HepG2 (cell line): ENCODE results near the gene COQ9. TPM values are rescaled to one million over a fixed set of nuclear protein-coding genes. Genes with fewer than 3 reads are reported as not detected.

Experiments
- ATAC-seq: fragments of 200-7000 bp; cut with Tn5 transposase; 3 replicates; pipeline ENCODE4 v1.9.1; 2020; ENCODE audit warnings: mild to moderate bottlenecking, moderate library complexity
- BruUV-seq: library from RNA; stranded (reverse); fragments of 400-500 nt; replicated peaks from 2 replicates; lab custom pipeline; 2021; lab: Mats Ljungman, UMichigan
- CTCF ChIA-PET: fragments of 300-600 bp; formaldehyde crosslinking; extraction: SDS; loops from one replicate; lab custom pipeline; 2021; ENCODE audit warnings: low total read pairs, inconsistent platforms, low intra/inter-chr PET ratio; lab: Yijun Ruan, JAX
- POLR2A ChIA-PET: fragments of 350-600 bp; sonication (Branson Sonifier 250); formaldehyde crosslinking; loops from one replicate; lab custom pipeline; 2020; ENCODE audit warnings: antibody characterized with exemption, inconsistent platforms; lab: Yijun Ruan, JAX
- DNase-seq: peaks from one replicate; pipeline ENCODE4 v3.0.0-alpha.2; 2015; ENCODE audit warnings: low spot score
- FAIRE-seq: peaks from 3 replicates; lab custom pipeline; 2011; peaks lifted over from hg19 to GRCh38; lab: Jason Lieb, UNC
- H2AFZ ChIP-seq: one replicate; pipeline ENCODE4 v1.6.1; 2011; ENCODE audit warnings: low read length, inconsistent platforms
- H3K27ac ChIP-seq: fragments of 300-600 bp; 3 replicates; pipeline ENCODE4 v1.8.0; 2011; ENCODE audit warnings: mixed run types, mild to moderate bottlenecking, mixed read lengths, low read length, inconsistent platforms; ENCODE audit not compliant: insufficient read depth; ENCODE audit errors: extremely low read length
- H3K27me3 ChIP-seq, 2 experiments: fragments of 200-600 bp in 1 of 2; 2 replicates in 1 of 2; 3 replicates in 1 of 2; pipeline versions ENCODE4 v1.6.0 to v1.8.0; 2011; ENCODE audit warnings: low read length in 2 of 2, mild to moderate bottlenecking in 2 of 2, moderate library complexity in 2 of 2, inconsistent platforms in 1 of 2; ENCODE audit not compliant: insufficient read depth in 2 of 2, control insufficient read depth in 1 of 2
- H3K36me3 ChIP-seq, 2 experiments: fragments of 200-600 bp in 1 of 2; replicated peaks in 1 of 2; 2 replicates in 1 of 2; 3 replicates in 1 of 2; pipeline versions ENCODE4 v1.5.1 to v1.8.0; 2011; ENCODE audit warnings: low read length in 2 of 2, inconsistent platforms in 1 of 2; ENCODE audit not compliant: insufficient read depth in 2 of 2, control insufficient read depth in 1 of 2
- H3K4me1 ChIP-seq: 2 replicates; pipeline ENCODE4 v1.5.1; 2012; ENCODE audit warnings: low read length, inconsistent platforms; ENCODE audit not compliant: insufficient read depth
- H3K4me2 ChIP-seq: 2 replicates; pipeline ENCODE4 v1.6.0; 2011; ENCODE audit warnings: low read depth, low read length, inconsistent platforms
- H3K4me3 ChIP-seq, 3 experiments: fragments of 200-600 bp in 1 of 3; sonication (generic), shearing (Covaris generic) in 1 of 3; replicated peaks in 1 of 3; 2 replicates each; pipeline ENCODE4 v1.5.1; 2011 to 2016; ENCODE audit warnings: low read length in 3 of 3, inconsistent platforms in 2 of 3, low read depth in 2 of 3, mild to moderate bottlenecking in 2 of 3, control low read depth in 1 of 3, mixed read lengths in 1 of 3; ENCODE audit not compliant: insufficient read depth in 1 of 3
- H3K79me2 ChIP-seq: one replicate; pipeline ENCODE4 v1.6.1; 2011; ENCODE audit warnings: low read length, inconsistent platforms; ENCODE audit not compliant: insufficient read depth
- H3K9ac ChIP-seq: 2 replicates; pipeline ENCODE4 v1.6.0; 2011; ENCODE audit warnings: mild to moderate bottlenecking, low read depth, low read length, inconsistent platforms; ENCODE audit not compliant: insufficient read depth
- H3K9me3 ChIP-seq: 2 replicates; pipeline ENCODE4 v1.5.1; 2012; ENCODE audit warnings: mild to moderate bottlenecking, low read length
- H4K20me1 ChIP-seq: 2 replicates; pipeline ENCODE4 v1.6.0; 2011; ENCODE audit warnings: inconsistent platforms, mild to moderate bottlenecking, low read length, moderate library complexity; ENCODE audit not compliant: insufficient read depth
- KDM5B ChIP-seq: sonication (generic); formaldehyde crosslinking; IDR thresholded peaks from 2 replicates; pipeline ENCODE4 v1.4.0; 2020; ENCODE audit warnings: missing genetic modification reagents, mild to moderate bottlenecking, borderline replicate concordance
- PCBP1 ChIP-seq: fragments of 200-400 bp; formaldehyde crosslinking; IDR thresholded peaks from 2 replicates; pipeline ENCODE4 v1.6.1; 2017; ENCODE audit warnings: mild to moderate bottlenecking, low read depth, low read length, borderline replicate concordance
- POLR2A ChIP-seq, 2 experiments: IDR thresholded peaks; 2 replicates each; pipeline ENCODE4 v1.6.1; 2011; ENCODE audit warnings: low read depth in 2 of 2, low read length in 2 of 2, mild to moderate bottlenecking in 1 of 2, moderate library complexity in 1 of 2; ENCODE audit not compliant: insufficient read depth in 1 of 2
- RBFOX2 ChIP-seq: fragments of 200-400 bp; formaldehyde crosslinking; IDR thresholded peaks from 2 replicates; pipeline ENCODE4 v1.6.1; 2017; ENCODE audit warnings: low read depth, mild to moderate bottlenecking, low read length
- TCF12 ChIP-seq, 2 experiments: fragments of 450-650 bp in 1 of 2; sonication (generic) in 1 of 2; formaldehyde crosslinking in 1 of 2; IDR thresholded peaks; 2 replicates each; pipeline versions ENCODE4 v1.6.1 to v1.8.0; 2017 to 2022; ENCODE audit warnings: antibody characterized with exemption in 1 of 2, mild to moderate bottlenecking in 1 of 2, missing genetic modification reagents in 1 of 2, moderate library complexity in 1 of 2
- ZBTB8A ChIP-seq: sonication (generic); formaldehyde crosslinking; IDR thresholded peaks from 2 replicates; pipeline ENCODE4 v1.4.0; 2020; ENCODE audit warnings: mild to moderate bottlenecking, low read depth, missing genetic modification reagents, borderline replicate concordance
- ZNF558 ChIP-seq: sonication (generic); formaldehyde crosslinking; IDR thresholded peaks from 2 replicates; pipeline ENCODE4 v1.9.0; 2022; ENCODE audit warnings: mild to moderate bottlenecking, missing genetic modification reagents, borderline replicate concordance
- ZNF709 ChIP-seq: sonication (generic); formaldehyde crosslinking; IDR thresholded peaks from 2 replicates; pipeline ENCODE4 v1.5.0; 2020; ENCODE audit warnings: mild to moderate bottlenecking, missing genetic modification reagents
- ZNF770 ChIP-seq: sonication (generic); formaldehyde crosslinking; IDR thresholded peaks from 2 replicates; pipeline ENCODE4 v1.5.0; 2020; ENCODE audit warnings: mild to moderate bottlenecking, missing genetic modification reagents
- ZNF792 ChIP-seq: IDR thresholded peaks from 2 replicates; pipeline ENCODE4 v1.6.1; 2016
- WGBS: methylation state at CpG from one replicate; pipeline ENCODE4 v1.1.6; 2017; ENCODE audit warnings: low lambda C conversion rate; 5-methylcytosine and 5-hydroxymethylcytosine counted together
- in situ Hi-C: cut with HindIII; loops from 2 replicates; pipeline ENCODE4 v1.10.0; 2017; ENCODE audit warnings: low pct_unique_long_range_greater_than_20kb; ENCODE audit not compliant: extremely low pct_ligation_motif_present
- intact Hi-C: fragments of 100-400 bp; cut with micrococcal nuclease; formaldehyde crosslinking; loops from one replicate; pipeline ENCODE4 v1.10.0; 2022; ENCODE audit not compliant: unreplicated experiment
- polyA plus RNA-seq, 8 experiments: library from polyadenylated mRNA; depleted of rRNA in 3 of 8; stranded (reverse) in 7 of 8; unstranded in 1 of 8; fragments of >200 nt; fragmentation: Illumina TruSeq in 4 of 8; extraction: Trizol in 4 of 8; gene quantifications; 2 replicates each; pipeline versions ENCODE4 v1.2.1 to v1.2.3, GENCODE V29; 2011 to 2016; ENCODE audit warnings: low read depth in 4 of 8, missing spikeins in 1 of 8, mixed read lengths in 1 of 8; ENCODE audit not compliant: insufficient read depth in 1 of 8
- total RNA-seq, 5 experiments: library from RNA; depleted of rRNA; stranded (reverse); fragments of >200 nt; fragmentation: Illumina TruSeq; extraction: Trizol; gene quantifications; 2 replicates each; pipeline ENCODE4 v1.2.3, GENCODE V29; 2016; ENCODE audit warnings: low read depth in 1 of 5
- TF ChIP-seq, protein P1 (sequence below): sonication (generic); formaldehyde crosslinking; IDR thresholded peaks from 2 replicates; pipeline ENCODE4 v1.4.0; 2020; ENCODE audit warnings: missing genetic modification reagents
- TF ChIP-seq, protein P2 (sequence below): sonication (generic); formaldehyde crosslinking; IDR thresholded peaks from 2 replicates; pipeline ENCODE4 v1.4.0; 2020; ENCODE audit warnings: missing genetic modification reagents, mild to moderate bottlenecking, borderline replicate concordance

The COQ9 gene
- total and polyA plus RNA-seq, 2 of the 13 experiments (the other 11 are each of a cell fraction or from before 2014, with no cell fraction given), result 57.5 to 108 TPM

DNA sequence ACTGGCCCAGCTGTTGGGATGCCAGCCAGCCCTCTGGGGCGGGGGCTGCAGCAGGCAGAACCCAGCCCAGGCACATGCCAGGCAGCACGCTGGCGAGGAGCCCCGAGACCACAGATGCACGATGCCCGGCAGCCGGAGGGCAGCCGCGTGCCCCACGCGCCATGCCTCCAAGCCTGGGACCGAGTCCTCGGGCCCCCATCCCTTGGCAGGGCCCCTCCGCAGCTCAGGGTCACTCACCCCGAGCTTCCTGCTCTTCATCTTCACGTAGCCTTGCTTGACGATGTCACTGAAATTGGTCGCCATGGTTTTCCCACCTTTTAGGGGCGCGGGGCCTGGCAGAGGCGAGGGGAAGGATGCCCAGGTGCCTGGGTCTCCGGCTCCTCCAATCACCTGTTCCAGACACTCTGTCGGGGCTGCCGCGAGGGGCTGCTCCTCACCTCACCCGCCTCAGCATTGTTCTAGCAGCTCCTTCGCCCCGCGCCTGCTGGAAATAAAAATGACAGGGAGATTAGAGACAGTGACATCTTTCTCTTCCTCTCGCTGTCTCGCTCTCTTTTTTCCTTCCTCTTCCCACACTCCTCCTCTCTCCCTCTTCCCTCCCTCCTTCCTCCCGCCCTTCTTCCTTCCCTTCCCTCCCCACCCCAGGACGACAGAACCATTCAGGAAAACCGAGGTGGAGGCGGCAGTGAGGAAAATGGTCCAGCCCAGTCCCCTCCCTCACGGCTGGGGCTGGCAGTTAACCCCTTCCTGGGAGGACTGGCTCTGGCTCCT, 32.1 kb downstream of the COQ9 start (continued):
- TF ChIP-seq ZNF709 (CRISPR knock-in tag) (0 out of 2 replicates have a peak, but pooled peaks have one; percentile 33), KDM5B (CRISPR knock-in tag) (peak; percentile 11; the same call in 1 of the 2 replicates), PCBP1 (peak; percentile 51), RBFOX2 (peak; percentile 63)
- TF ChIP-seq, all 625 proteins: peak for 41

GRCh38 chr16:57479976-57480753, 32.9 kb downstream of the COQ9 start:
- Histone ChIP-seq H3K27me3 (no peaks in the 10 kb centered on the region), H3K36me3 (peaks cover 1 to 3% of the 10 kb centered on the region in 2 experiments; a peak in 2 of 5 replicates), H3K27ac (peak overlapping the region; percentile 79), H3K4me3 (peak overlapping the region; percentile 28 to 64 (median 52); a peak in 5 of 6 replicates), H3K79me2 (peaks cover 33% of the 10 kb centered on the region), H3K9me3 (no peaks in the 10 kb centered on the region), H4K20me1 (peaks cover 8% of the 10 kb centered on the region; the same call in 1 of the 2 replicates), H2AFZ (no peak overlapping the region), H3K4me2 (peak overlapping the region; percentile 93), H3K4me1 (peaks cover 95% of the 10 kb centered on the region), H3K9ac (peak overlapping the region; percentile 68)
- in situ Hi-C loops (loop anchor here (5.0 kb wide), 1 partner anchor 37 kb away; no protein-coding TSS in a partner anchor), intact Hi-C loops (no loop called here)
- DNase-seq (peak; percentile 88), FAIRE-seq (no peak), ATAC-seq (peak; percentile 82)
- CTCF ChIA-PET, result no interaction called here
- 11% methylated on average over 10 of the region's 15 CpGs for WGBS
- BruUV-seq, result no TSS peak
- POLR2A ChIA-PET, result interaction anchor here (0.6 to 5.6 kb wide), 16 partner anchors 8 to 294 kb away, joined by 3 to 147 read pairs (median 4); partner anchors contain the start of genes CIAPIN1, COQ9, CX3CL1 and POLR2C
- no peak for TF ChIP-seq TCF12 (IDR thresholded peaks at IDR 0.05)
- 0 out of 2 replicates have a peak, but pooled peaks have one; percentile 79 for TF ChIP-seq TCF12 (CRISPR knock-in tag; IDR thresholded peaks at IDR 0.05)
- TF ChIP-seq ZNF792 (CRISPR knock-in tag), result peak; percentile 53; the same call in 1 of the 2 replicates
- peak; percentile 44 to 65; a peak in 3 of 4 replicates for TF ChIP-seq POLR2A (IDR thresholded peaks at IDR 0.05; ENCODE audit: insufficient read depth in 1 of 2, low read depth in 2 of 2, low read length in 2 of 2)
- 0 out of 2 replicates have a peak, but pooled peaks have one; percentile 48 for TF ChIP-seq ZNF770 (CRISPR knock-in tag)
- TF ChIP-seq ZNF558 (CRISPR knock-in tag), result no peak
- TF ChIP-seq, protein P1, sequence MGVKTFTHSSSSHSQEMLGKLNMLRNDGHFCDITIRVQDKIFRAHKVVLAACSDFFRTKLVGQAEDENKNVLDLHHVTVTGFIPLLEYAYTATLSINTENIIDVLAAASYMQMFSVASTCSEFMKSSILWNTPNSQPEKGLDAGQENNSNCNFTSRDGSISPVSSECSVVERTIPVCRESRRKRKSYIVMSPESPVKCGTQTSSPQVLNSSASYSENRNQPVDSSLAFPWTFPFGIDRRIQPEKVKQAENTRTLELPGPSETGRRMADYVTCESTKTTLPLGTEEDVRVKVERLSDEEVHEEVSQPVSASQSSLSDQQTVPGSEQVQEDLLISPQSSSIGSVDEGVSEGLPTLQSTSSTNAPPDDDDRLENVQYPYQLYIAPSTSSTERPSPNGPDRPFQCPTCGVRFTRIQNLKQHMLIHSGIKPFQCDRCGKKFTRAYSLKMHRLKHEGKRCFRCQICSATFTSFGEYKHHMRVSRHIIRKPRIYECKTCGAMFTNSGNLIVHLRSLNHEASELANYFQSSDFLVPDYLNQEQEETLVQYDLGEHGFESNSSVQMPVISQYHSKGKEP (CRISPR knock-in tag), result no peak
- TF ChIP-seq, protein P2, sequence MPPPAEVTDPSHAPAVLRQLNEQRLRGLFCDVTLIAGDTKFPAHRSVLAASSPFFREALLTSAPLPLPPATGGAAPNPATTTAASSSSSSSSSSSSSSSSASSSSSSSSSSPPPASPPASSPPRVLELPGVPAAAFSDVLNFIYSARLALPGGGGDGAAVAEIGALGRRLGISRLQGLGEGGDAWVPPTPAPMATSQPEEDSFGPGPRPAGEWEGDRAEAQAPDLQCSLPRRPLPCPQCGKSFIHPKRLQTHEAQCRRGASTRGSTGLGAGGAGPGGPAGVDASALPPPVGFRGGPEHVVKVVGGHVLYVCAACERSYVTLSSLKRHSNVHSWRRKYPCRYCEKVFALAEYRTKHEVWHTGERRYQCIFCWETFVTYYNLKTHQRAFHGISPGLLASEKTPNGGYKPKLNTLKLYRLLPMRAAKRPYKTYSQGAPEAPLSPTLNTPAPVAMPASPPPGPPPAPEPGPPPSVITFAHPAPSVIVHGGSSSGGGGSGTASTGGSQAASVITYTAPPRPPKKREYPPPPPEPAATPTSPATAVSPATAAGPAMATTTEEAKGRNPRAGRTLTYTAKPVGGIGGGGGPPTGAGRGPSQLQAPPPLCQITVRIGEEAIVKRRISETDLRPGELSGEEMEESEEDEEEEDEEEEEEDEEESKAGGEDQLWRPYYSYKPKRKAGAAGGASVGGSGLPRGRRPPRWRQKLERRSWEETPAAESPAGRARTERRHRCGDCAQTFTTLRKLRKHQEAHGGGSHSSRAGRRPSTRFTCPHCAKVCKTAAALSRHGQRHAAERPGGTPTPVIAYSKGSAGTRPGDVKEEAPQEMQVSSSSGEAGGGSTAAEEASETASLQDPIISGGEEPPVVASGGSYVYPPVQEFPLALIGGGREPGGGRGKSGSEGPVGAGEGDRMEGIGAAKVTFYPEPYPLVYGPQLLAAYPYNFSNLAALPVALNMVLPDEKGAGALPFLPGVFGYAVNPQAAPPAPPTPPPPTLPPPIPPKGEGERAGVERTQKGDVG (CRISPR knock-in tag), result peak; percentile 76; the same call in 1 of the 2 replicates
- no peak for TF ChIP-seq ZBTB8A (CRISPR knock-in tag)
